Panc1 (cell line): ENCODE measurements around the gene STUB1.

Source experiments
- CTCF ChIP-seq: fragments of 450-650 bp; IDR thresholded peaks from 2 replicates; pipeline ENCODE4 v1.5.1; 2017; ENCODE audit warnings: mild to moderate bottlenecking
- POLR2AphosphoS5 ChIP-seq: IDR thresholded peaks from 2 replicates; pipeline ENCODE4 v1.6.1; 2012; ENCODE audit warnings: mild to moderate bottlenecking, low read depth, low read length, moderate library complexity
- REST ChIP-seq, 2 experiments: IDR thresholded peaks; 2 replicates each; pipeline ENCODE4 v1.6.1; 2011 to 2012; ENCODE audit warnings: low read depth in 2 of 2, control low read depth in 1 of 2, low read length in 1 of 2, mild to moderate bottlenecking in 1 of 2, moderate library complexity in 1 of 2; ENCODE audit not compliant: insufficient read depth in 1 of 2

DNA sequence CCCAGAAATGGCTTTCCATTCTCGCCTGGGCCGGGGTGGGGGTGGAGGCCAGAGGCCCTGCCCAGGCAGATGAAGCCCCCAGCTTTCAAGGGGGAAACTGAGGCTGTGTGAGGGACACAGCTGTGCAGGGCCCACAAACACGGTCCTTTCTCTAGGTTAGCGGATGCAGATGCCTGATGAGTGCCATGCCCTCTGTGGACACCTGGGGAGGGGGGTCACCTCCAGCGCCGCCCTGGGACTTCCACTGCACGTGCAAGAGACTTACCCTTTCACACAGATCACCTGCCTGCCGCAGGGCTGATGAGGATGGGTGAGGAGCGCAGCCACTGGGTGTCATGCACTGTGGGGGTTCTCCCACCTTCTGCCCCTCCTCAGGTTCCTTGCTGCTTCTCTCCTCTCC, 38.2 kb downstream of the STUB1 start:
- no peak for TF ChIP-seq CTCF
- TF ChIP-seq REST (IDR thresholded peaks at IDR 0.05; ENCODE audit: insufficient read depth in 1 of 2, low read depth in 2 of 2, low read length in 1 of 2): no peak
- TF ChIP-seq POLR2AphosphoS5: no peak; the same call in none of the 2 replicates
